NCI-H1417 (cell line): Measurements from ENCODE around the gene MAPK4.
A peak's percentile ranks its signal among the peaks of the same experiment; 100 is the strongest.
"Not testable (repeated sequence)": the region's sequence is repeated elsewhere in the genome, so short reads cannot be mapped to it uniquely, and the experiment has no call there.

ENCODE experiments used
- DNase-seq, 3 experiments: peaks; one replicate each; lab custom pipeline; 2025; lab: John Stamatoyannopoulos, UW

The MAPK4 gene

DNA sequence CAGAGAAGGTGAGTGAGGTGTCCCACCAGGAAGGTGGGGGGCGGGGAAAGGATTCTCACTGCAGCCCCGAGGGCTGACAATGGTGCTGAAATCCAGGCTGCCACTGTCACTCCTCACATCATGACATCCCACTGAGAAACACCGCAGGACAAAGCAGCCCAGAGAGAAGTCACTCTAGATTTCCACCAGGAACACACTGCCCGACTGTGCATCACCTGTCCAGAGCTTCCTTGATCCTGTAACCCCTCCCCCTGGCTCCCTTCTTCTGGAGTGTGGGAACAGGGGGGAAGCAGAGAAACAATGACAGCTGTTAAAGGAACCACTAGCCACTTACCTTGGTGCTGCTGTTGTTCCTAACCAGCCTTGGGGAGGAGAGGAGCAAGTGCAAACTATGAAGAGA lies 190.1 kb downstream of the MAPK4 start:
- DNase-seq: peak in 2 of 3 experiments; percentile 63 to 80

DNA sequence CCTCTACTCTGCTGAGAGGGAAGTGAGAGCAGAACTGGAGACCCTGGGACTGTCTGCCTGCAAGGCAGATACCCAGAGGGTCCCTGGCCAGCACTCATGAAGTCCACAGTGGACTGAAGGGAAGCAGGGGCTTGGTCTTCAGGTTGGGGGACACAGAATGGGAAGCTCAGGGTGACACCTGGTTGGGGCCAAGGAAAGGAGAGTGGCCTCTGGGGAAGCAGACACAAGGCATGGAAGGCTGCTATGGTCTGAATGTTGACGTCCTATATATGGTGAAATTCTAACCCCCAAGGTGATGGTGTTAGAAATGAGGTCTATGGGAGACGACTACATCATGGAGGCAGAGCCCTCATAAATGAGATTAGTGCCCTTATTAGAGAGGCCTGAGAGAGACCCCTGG lies 190.7 kb downstream of the MAPK4 start:
- no peak for DNase-seq

DNA sequence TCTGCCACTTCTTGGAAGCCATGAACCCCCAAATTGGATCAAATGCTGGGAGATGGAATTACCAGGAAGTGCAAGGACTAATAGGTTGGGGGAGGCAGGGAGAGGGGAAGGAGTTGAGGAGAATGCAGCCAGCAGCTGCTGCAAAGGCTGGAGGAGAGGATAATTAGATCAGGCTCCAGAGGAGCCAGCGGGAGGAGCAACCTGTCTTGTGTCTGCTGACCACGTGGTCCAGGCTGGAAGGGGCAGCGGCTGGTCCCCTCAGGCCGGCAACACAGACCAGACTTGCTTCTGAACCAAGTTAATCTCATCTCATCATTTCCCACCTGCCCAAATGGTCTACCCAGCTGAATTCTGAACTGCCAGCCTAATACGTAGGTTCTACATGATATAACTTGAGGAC lies 191.6 kb downstream of the MAPK4 start:
- DNase-seq: peak in 2 of 3 experiments; percentile 70 to 88

DNA sequence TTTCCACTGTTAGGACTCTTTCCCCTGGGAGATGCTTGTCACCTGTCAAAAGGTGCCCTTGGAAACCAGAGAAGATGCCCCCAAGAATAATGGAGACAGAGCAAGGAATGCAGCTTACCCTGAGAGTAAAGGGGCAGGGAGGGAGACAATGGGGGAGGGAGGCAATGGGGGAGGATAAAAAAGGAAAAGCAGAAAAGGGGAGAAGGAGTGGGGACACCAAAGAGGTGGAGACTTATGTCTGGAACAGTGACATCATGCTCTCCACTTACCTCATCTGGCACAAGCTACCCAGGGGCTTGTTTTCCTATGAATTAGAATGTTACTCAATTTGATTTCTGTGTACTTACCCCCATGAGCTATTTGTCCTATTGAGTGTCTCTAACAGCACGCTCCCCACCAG lies 192.1 kb downstream of the MAPK4 start:
- no peak for DNase-seq

DNA sequence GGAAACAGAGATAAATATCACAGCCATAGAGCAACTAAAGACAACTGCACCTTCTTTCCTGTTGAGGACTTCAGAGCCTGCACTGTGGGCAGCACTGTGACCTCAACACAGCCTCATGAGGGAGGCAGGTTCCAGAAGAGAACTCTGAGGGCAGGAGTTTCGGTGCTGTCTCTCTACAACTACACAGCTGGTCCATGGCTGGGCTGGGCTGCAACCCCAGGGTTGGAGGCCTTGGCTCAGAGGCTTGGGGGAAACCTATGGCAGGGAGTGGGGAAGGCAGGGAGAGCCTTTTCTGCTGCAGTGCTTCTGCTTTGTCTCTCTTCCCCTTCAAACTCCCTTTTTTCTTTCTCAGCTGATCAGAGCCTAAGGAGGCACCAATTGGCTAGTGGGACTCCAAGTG lies 193.4 kb downstream of the MAPK4 start:
- DNase-seq: no peak

DNA sequence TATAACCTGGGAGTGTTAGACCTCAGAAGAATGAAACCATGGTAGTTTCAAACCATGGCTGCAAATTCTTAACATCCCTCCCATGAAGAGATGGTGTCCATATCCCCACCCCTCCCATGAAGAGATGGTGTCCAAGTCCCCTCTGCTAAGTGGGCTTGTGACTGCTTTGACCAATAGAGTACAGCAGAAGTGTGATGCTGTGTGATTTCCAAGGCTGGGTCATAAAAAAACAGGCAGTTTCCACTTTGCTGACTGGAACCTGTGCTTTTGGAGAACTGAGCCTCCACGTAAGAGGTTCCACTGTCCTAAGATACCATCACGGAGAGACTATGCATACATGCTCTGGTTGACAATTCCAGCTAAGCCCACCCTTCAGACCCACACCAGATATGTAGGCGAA lies 194.4 kb downstream of the MAPK4 start:
- no peak for DNase-seq

DNA sequence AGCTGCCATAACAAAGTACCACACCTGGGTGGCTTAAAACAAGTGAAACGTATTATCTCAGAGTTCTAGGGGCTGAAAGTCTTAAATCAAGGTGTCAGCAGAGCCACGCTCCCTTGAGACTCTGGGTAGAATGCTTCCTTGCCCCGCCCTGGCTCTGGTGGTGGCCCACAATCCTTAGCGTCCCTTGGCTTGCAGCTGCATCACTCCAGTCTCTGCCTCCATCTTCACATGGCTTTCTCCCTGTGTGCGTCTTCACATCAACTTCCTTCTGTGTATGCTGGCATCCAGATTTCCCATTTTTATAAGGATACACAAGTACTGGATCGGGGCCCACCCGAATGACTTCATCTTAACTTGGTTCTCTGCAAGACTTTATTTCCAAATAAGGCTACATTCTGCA lies 197.5 kb downstream of the MAPK4 start:
- no peak for DNase-seq

DNA sequence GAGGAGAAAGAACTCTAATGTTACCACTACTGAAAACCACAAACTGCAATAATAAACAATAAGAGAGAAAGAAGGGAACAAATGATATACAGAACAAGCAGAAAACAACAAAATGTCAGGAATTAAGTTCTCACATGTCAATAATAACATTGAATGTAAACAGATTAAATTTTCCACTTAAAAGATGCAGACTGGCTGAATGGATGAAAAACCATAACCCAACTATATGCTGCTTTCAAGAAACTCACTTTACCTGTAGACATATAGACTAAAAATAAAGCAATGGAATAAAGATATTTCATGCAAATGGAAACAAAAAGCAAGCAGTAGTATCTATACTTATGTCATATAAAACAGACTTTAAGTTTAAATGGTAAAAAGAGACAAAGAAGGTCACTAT lies 209.6 kb downstream of the MAPK4 start:
- DNase-seq: no peak

DNA sequence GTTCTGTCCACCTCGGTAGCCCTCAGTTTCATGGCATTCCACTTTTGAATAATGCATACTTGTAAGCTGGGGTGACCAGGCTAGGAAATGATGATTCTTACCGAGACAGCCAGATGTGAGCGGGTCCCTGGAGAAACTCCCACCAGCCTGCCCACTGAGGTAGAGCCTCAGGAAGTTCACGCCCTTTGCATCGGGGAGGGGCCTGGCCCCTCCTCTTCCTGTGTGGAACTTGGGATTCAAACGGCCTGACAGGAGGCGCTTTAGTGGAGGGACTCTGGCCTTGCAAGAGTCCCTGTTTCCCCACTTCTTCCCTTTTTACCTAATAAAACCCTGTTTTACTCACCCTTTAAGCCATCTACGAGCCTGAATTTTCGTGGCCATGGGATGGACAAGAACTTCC lies 215.3 kb downstream of the MAPK4 start:
- no peak for DNase-seq

DNA sequence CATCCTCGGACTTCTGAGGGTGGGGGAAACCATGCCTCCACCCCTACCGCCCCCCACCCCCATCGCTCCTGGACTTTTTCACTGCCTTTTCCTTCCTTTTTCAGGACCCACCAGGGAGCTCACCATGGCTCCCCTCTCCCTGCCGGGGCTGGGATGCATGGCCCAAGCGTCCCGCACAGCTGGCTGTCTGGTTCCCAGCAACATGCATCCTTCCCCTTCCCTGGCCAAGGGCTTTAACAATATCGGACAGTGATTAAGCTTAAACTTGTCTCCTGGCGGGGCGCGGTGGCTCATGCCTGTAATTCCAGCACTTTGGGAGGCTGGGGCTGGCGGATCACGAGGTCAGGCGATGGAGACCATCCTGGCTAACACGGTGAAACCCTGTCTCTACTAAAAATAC lies 215.8 kb downstream of the MAPK4 start:
- DNase-seq: no peak

DNA sequence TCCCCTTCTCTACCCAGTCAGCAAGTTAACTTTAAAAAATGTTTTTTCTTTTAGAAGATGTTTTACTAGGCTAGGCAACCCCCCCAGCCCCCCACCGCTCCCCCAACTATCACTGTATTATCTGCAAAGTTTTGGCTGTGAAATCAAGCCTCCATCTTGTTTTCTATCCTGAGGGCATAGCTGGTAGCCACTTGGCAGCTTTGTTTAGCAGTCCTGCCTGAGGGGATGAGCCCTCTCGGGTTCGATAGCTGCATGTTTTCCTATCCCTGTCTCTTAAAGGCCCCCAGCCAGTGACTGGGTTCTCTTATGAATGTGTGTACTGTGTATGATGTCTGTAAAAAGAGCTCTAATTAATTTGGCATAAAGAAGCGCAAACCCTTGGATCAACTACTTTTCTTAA lies 216.5 kb downstream of the MAPK4 start:
- DNase-seq: peak in 2 of 3 experiments; percentile 15 to 46

DNA sequence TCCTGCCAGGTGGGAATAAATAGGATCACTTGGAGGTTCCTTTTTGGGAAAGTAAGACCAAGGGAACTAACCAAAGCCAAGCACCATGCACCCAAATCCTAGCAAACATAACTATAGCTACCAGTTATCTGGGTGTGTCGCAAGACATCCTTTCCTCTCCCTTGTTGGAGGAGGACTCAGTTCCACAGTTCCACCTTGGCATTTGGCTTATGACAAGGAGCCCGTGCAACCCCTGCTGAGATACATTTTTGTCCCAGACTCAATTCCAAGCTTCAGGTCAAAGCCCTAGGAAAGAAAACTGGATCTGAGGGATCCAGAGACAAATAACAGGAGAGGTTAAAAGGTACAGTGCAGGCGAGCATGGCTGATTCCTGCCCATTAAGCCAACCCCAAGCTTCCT lies 219.1 kb downstream of the MAPK4 start:
- not testable (repeated sequence) for DNase-seq
